Endothelial cell of umbilical vein (primary cell): ENCODE data around the gene PTPN13.

Source experiments
- EZH2 ChIP-seq: IDR thresholded peaks from 2 replicates; pipeline ENCODE4 v1.6.1; 2012; ENCODE audit warnings: borderline replicate concordance, low read depth, mild to moderate bottlenecking, moderate library complexity, low read length, inconsistent platforms; ENCODE audit not compliant: severe bottlenecking
- MYC ChIP-seq: IDR thresholded peaks from one replicate; pipeline ENCODE4 v1.6.1; 2011; ENCODE audit warnings: mild to moderate bottlenecking, low read depth, low read length
- POLR2A ChIP-seq: IDR thresholded peaks from 2 replicates; pipeline ENCODE4 v1.6.1; 2012; ENCODE audit warnings: low read depth, mild to moderate bottlenecking, control low read depth, low read length
- POLR2AphosphoS5 ChIP-seq: IDR thresholded peaks from 2 replicates; pipeline ENCODE4 v1.6.1; 2012; ENCODE audit warnings: low read depth, mild to moderate bottlenecking, control low read depth, low read length, moderate library complexity; ENCODE audit not compliant: insufficient read depth
- TF ChIP-seq, protein P1 (sequence below), 2 donors: IDR thresholded peaks; 1 replicate in 1 of 2; 2 replicates in 1 of 2; pipeline ENCODE4 v1.5.1; 2011; ENCODE audit warnings: low read length in 2 of 2, mild to moderate bottlenecking in 2 of 2, moderate library complexity in 2 of 2, control low read depth in 1 of 2, inconsistent platforms in 1 of 2, low read depth in 1 of 2; ENCODE audit not compliant: insufficient read depth in 1 of 2; ENCODE audit errors: extremely low read depth in 1 of 2
- TF ChIP-seq, protein P2 (sequence below): IDR thresholded peaks from 2 replicates; pipeline ENCODE4 v1.6.1; 2011; ENCODE audit not compliant: insufficient read depth, insufficient read length

DNA sequence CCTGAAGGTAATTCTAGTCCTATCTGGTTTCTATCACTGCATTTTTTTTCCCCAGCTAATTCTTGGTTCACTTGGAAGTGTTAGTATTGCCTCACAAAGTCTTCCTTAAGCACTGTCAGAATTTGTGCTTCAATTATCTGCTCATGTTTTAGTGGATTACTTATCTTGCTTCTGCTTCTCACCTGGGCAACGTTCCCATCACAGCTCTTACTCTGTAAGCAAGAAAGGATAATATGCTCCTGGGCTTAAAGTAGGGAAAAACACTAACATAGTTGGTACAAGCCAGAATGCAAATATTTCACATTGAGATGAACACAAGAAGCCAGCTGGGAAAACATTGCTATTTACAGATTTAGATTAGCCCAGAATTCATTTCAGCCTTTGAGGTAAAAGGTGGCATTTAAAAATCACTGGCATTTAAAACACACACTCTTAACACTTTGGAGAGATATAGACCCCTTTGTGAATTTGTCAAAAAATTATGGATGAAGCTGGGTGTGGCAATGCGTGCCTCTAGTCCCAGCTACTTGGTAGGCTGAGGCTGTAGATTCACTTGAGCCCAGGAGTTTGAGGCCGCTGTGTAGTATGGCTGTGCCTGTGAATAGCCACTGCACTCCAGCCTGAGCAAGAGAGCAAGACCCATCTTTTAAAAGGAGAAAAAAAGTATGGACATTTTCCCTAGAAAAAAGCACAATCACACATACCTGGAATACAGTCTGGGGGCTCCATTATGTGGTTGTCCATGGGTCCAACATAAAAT is 6.6 kb upstream of the PTPN13 start:
- TF ChIP-seq EZH2 (no peak), POLR2A (no peak), POLR2AphosphoS5 (no peak), MYC (no peak)
- TF ChIP-seq, protein P1, sequence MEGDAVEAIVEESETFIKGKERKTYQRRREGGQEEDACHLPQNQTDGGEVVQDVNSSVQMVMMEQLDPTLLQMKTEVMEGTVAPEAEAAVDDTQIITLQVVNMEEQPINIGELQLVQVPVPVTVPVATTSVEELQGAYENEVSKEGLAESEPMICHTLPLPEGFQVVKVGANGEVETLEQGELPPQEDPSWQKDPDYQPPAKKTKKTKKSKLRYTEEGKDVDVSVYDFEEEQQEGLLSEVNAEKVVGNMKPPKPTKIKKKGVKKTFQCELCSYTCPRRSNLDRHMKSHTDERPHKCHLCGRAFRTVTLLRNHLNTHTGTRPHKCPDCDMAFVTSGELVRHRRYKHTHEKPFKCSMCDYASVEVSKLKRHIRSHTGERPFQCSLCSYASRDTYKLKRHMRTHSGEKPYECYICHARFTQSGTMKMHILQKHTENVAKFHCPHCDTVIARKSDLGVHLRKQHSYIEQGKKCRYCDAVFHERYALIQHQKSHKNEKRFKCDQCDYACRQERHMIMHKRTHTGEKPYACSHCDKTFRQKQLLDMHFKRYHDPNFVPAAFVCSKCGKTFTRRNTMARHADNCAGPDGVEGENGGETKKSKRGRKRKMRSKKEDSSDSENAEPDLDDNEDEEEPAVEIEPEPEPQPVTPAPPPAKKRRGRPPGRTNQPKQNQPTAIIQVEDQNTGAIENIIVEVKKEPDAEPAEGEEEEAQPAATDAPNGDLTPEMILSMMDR (IDR thresholded peaks at IDR 0.05; ENCODE audit: extremely low read depth in 1 of 2, insufficient read depth in 1 of 2, low read depth in 1 of 2, low read length in 2 of 2): no peak
- TF ChIP-seq, protein P2, sequence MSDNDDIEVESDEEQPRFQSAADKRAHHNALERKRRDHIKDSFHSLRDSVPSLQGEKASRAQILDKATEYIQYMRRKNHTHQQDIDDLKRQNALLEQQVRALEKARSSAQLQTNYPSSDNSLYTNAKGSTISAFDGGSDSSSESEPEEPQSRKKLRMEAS: no peak
